Right lobe of liver (tissue), 6 donors: ENCODE results near the gene ITGA5. TPM values are rescaled to one million over a fixed set of nuclear protein-coding genes. Genes with fewer than 3 reads are reported as not detected.

Source experiments
- ATAC-seq, 4 donors: fragments of 200-7000 bp; cut with Tn5 transposase; one replicate each; pipeline ENCODE4 v1.9.1; 2020; ENCODE audit warnings: mild to moderate bottlenecking in 4 of 4, moderate library complexity in 4 of 4
- DNase-seq, 3 donors: peaks; one replicate each; pipeline ENCODE4 v3.0.0-alpha.2; 2020
- H3K27ac ChIP-seq, 3 donors: fragments of 200-600 bp; one replicate each; pipeline ENCODE4 v1.8.0; 2022
- H3K27me3 ChIP-seq, 2 donors: fragments of 200-600 bp; one replicate each; pipeline ENCODE4 v1.8.0; 2022
- H3K36me3 ChIP-seq, 4 donors: fragments of 200-600 bp; sonication (generic) in 1 of 4; one replicate each; pipeline versions ENCODE4 v1.5.1 to v1.8.0; 2017 to 2022; ENCODE audit warnings: control low read depth in 1 of 4
- H3K4me1 ChIP-seq, 4 donors: fragments of 200-600 bp; sonication (generic) in 1 of 4; one replicate each; pipeline versions ENCODE4 v1.5.1 to v1.8.0; 2017 to 2022; ENCODE audit warnings: control low read depth in 1 of 4
- H3K4me3 ChIP-seq, 3 donors: fragments of 200-600 bp; one replicate each; pipeline ENCODE4 v1.8.0; 2022
- H3K9me3 ChIP-seq, 4 donors: fragments of 200-600 bp; sonication (generic) in 1 of 4; one replicate each; pipeline versions ENCODE4 v1.5.1 to v1.8.0; 2017 to 2022; ENCODE audit warnings: control low read depth in 1 of 4
- POLR2A ChIP-seq: fragments of 450-650 bp; IDR thresholded peaks from one replicate; pipeline ENCODE4 v1.6.1; 2017; ENCODE audit warnings: antibody characterized with exemption, mild to moderate bottlenecking
- WGBS: methylation state at CpG from one replicate; pipeline ENCODE4 v1.1.6; 2018; ENCODE audit warnings: low coverage, low lambda C conversion rate; ENCODE audit not compliant: insufficient coverage; ENCODE audit errors: missing lambda C conversion rate; 5-methylcytosine and 5-hydroxymethylcytosine counted together
- intact Hi-C, 2 donors: fragments of 100-400 bp; cut with DNase I; formaldehyde crosslinking; loops; one replicate each; pipeline versions ENCODE4 v1.11.2 to v1.14.1; 2022
- total RNA-seq, 6 experiments: library from RNA; depleted of rRNA in 2 of 6; stranded (reverse); fragments of >200 nt in 2 of 6; fragmentation: NEBNext Ultra II Directional in 3 of 6; extraction: Animal tissue kit (Norgen Biotek cat#: 25700) in 3 of 6; gene quantifications; one replicate each; pipeline versions ENCODE4 v1.1.0 to v1.2.4, GENCODE V29; 2016 to 2023
- TF ChIP-seq, protein P1 (sequence below), 4 donors: fragments of 200-600 bp in 3 of 4; fragments of 450-650 bp in 1 of 4; IDR thresholded peaks; one replicate each; pipeline versions ENCODE4 v1.5.1 to v1.8.0; 2016 to 2022; ENCODE audit warnings: antibody characterized with exemption in 4 of 4, mild to moderate bottlenecking in 2 of 4
- donor health status: DM: no; HTN: yes; CAD: no.
- donor health status: DM: no; HTN: no; CAD: no.
- donor health status: DM: no; HTN: no; CAD: no.
- donor health status: DM: no; HTN: yes; CAD: no.
- donor health status: DM: no; HTN: yes; CAD: no.

ITGA5 gene
- total RNA-seq, 6 experiments from 2014 or later, result 31.2 to 75.6 (median 35.5) TPM

GRCh38 chr12:54349679-54350078 lies 69.4 kb downstream of the ITGA5 start:
- intact Hi-C loops, result no loop called here
- peaks cover 0 to 66% (median 39%) of the 10 kb centered on the region in 4 donors for H3K36me3 ChIP-seq

GRCh38 chr12:54349036-54349435 lies 70.0 kb downstream of the ITGA5 start:
- DNase-seq (no peak), ATAC-seq (no peak)
- intact Hi-C loops, result no loop called here
- Histone ChIP-seq H3K36me3 (peaks cover 0 to 71% (median 43%) of the 10 kb centered on the region in 4 donors), H3K27ac (no peak overlapping the region), H3K4me3 (no peak overlapping the region), H3K9me3 (no peaks in the 10 kb centered on the region), H3K4me1 (peaks cover 0 to 20% (median 7%) of the 10 kb centered on the region in 4 donors), H3K27me3 (no peaks in the 10 kb centered on the region)
- TF ChIP-seq, protein P1, sequence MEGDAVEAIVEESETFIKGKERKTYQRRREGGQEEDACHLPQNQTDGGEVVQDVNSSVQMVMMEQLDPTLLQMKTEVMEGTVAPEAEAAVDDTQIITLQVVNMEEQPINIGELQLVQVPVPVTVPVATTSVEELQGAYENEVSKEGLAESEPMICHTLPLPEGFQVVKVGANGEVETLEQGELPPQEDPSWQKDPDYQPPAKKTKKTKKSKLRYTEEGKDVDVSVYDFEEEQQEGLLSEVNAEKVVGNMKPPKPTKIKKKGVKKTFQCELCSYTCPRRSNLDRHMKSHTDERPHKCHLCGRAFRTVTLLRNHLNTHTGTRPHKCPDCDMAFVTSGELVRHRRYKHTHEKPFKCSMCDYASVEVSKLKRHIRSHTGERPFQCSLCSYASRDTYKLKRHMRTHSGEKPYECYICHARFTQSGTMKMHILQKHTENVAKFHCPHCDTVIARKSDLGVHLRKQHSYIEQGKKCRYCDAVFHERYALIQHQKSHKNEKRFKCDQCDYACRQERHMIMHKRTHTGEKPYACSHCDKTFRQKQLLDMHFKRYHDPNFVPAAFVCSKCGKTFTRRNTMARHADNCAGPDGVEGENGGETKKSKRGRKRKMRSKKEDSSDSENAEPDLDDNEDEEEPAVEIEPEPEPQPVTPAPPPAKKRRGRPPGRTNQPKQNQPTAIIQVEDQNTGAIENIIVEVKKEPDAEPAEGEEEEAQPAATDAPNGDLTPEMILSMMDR (IDR thresholded peaks at IDR 0.05), result no peak
- no peak for TF ChIP-seq POLR2A
- 91% methylated on average over 3 of the region's 4 CpGs for WGBS

More at GRCh38 chr12:54349679-54350078, 69.4 kb downstream of the ITGA5 start:
- no peak for ATAC-seq
- H3K4me1 ChIP-seq, result peaks cover 0 to 24% (median 7%) of the 10 kb centered on the region in 4 donors
- no peaks in the 10 kb centered on the region for H3K9me3 ChIP-seq
- H3K27me3 ChIP-seq, result no peaks in the 10 kb centered on the region
- H3K4me3 ChIP-seq, result no peak overlapping the region
- no peak overlapping the region for H3K27ac ChIP-seq
- TF ChIP-seq, protein P1 (IDR thresholded peaks at IDR 0.05), result no peak
- no peak for TF ChIP-seq POLR2A
- DNase-seq, result no peak

Other genes with a start within 250 kb of the ITGA5 start
- gene SMUG1, start 230.3 kb downstream of the ITGA5 start, total RNA-seq, result 10 to 100 TPM; 14.1 to 25.5 (median 22.4) TPM
- 10 to 100 TPM; 14.4 to 23.7 (median 20.1) TPM for gene CBX5, start 139.1 kb downstream of the ITGA5 start, total RNA-seq
- gene HNRNPA1, start 138.5 kb downstream of the ITGA5 start, total RNA-seq, result 100 to 1,000 TPM in 5 of 6 experiments, 10 to 100 TPM in 1; 87.3 to 211 (median 161) TPM
- 1 to 10 TPM in 3 of 6 experiments, under 1 TPM in 3; 0.46 to 2.8 (median 0.99) TPM for gene NFE2, start 118.3 kb downstream of the ITGA5 start, total RNA-seq
- 10 to 100 TPM; 67.3 to 89.2 (median 74.9) TPM for gene COPZ1, start 94.1 kb downstream of the ITGA5 start, total RNA-seq
- gene GPR84, start 54.8 kb downstream of the ITGA5 start, total RNA-seq, result under 1 TPM in 1 of 6 experiments, not detected in 5; 0.35 TPM
- gene ZNF385A, start 34.5 kb downstream of the ITGA5 start, total RNA-seq, result 1 to 10 TPM; 2.4 to 9.3 (median 3.7) TPM
- under 1 TPM in 1 of 6 experiments, not detected in 5; 0.51 TPM for gene GTSF1, start 54.3 kb upstream of the ITGA5 start, total RNA-seq
- gene NCKAP1L, start 78.5 kb upstream of the ITGA5 start, total RNA-seq, result 10 to 100 TPM in 1 of 6 experiments, 1 to 10 TPM in 5; 6.3 to 17.5 (median 7.8) TPM
- 1 to 10 TPM in 3 of 6 experiments, under 1 TPM in 3; 0.67 to 1.7 (median 1.0) TPM for gene PDE1B, start 130.3 kb upstream of the ITGA5 start, total RNA-seq
- 100 to 1,000 TPM in 2 of 6 experiments, 10 to 100 TPM in 4; 15.6 to 153 (median 54.5) TPM for gene PPP1R1A, start 169.4 kb upstream of the ITGA5 start, total RNA-seq
- gene LACRT, start 215.6 kb upstream of the ITGA5 start, total RNA-seq, result not detected
- gene DCD, start 229.1 kb upstream of the ITGA5 start, total RNA-seq, result not detected